Measurements from ENCODE around the gene NCKAP5L. TPM values are rescaled to one million over a fixed set of nuclear protein-coding genes. Genes with fewer than 3 reads are reported as not detected.
A peak's percentile ranks its signal among the peaks of the same experiment; 100 is the strongest.

Gene NCKAP5L
- total RNA-seq, 1 donor from 2014 or later, result 29.0 TPM

GRCh38 chr12:49766115-49766455 is 62.1 kb downstream of the NCKAP5L start:
- intact Hi-C loops (cut with DNase I), result no loop called here
- ATAC-seq (ENCODE audit: poor library complexity) (no peak), DNase-seq (no peak)

DNA sequence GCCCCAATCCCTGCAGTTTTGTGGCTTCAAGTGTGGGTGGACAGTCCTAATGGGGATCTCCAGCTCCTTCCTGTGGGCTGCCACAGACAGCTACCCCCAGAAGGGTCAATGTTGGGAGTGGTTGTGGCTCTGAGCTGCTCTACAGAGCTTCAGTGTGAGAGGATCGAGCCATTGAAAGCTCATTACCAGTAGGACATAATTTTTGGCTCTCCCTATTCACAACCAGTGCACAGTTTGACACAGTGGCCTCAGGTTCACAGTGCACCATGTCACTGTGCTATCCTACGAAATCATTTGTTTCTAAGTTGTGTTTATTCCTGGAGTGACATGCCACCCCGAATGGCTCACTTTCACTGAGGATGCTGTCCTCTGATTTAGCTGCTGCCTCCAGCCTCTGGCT is 64.1 kb downstream of the NCKAP5L start:
- DNase-seq (no peak), ATAC-seq (ENCODE audit: poor library complexity) (no peak)
- intact Hi-C loops (cut with DNase I), result no loop called here

DNA sequence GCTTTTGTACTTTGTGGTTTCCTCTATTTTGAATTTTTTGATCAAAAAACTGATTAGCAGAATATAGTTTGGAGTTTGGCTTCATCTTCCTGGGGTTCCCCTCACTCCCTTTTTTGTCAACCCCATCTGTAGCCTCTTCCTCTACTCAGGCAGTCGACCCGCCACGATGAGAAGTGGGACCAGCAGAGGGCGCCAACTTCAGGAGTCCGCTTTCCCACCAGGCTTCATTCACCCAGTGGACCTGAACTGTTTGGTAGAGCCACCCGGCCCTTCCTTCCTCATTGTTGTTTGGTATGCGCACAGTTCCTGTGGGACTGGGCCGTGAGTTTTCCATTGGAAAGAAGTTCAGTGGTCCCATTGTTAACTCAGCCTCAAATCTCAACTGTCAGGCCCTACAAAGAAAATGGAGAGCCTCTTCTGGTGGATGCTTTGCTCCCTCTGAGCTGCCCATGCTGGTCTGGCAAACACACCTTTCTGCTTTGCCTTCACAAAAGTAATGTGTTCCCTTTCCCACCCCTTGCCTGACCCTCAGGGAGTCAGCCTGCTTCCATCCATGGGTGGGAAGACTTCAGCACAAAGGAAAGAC is 65.1 kb downstream of the NCKAP5L start:
- DNase-seq (peak; percentile 87), ATAC-seq (ENCODE audit: poor library complexity) (peak; percentile 78)
- intact Hi-C loops (cut with DNase I), result no loop called here

- no peak for DNase-seq
- intact Hi-C loops (cut with DNase I), result no loop called here
- ATAC-seq (ENCODE audit: poor library complexity), result no peak
These were observed 65.8 kb downstream of the NCKAP5L start for GRCh38 chr12:49762468-49762847.

DNA sequence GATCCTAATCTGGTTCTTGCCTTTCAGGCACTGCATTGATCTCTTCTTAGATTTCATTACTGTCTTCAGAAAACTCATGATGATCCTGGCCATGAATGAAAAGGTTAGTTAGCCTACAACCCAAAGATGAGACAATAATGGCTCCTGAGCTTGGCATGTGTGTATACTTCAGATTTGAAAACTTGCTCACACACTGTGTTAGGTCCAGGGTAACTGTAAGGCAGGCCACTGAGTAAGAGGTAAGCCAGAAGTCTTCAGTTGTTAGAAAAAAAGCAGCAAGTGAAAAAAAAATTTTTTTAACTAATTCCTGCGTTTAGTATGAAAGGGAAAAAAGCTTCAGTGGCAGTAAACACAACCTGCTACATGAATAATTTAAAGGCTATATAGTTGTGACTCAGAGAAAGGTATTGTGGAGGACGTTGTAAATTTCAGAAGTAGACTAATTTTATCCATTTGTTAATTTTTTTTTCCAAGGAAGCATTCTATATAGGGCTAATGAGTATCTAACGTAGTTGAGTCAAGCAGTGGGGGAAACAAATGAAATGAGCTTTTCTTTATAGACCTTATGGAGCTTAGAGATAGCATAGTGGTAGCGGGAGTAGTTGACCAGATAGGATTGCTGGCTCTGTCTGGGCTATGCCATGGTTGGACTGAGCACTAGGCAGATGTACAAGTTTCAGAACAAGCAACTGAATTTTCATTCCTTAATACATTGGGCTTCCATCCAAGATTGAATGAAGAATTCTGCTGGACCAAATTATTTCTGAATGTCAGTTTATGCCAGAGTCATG is 66.3 kb downstream of the NCKAP5L start:
- no peak for ATAC-seq (ENCODE audit: poor library complexity)
- intact Hi-C loops (cut with DNase I), result no loop called here
- no peak for DNase-seq

DNA sequence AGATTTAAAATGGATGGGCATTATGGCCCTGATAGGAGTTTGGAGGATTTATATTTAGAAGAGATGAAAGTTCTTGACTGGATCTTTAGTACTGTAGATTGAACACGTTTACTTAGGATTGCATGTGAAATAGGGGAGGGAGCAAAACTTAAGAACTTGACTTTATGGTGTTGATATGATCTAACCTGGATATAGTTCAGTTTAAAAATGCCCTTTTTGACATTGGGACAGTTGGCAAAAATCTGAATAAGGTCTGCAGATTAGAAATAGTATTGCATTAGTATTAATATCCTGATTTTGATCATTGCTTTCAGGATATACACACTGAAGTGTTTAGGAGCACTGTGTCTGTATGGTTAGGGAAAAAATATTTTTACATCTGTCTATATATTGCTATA is 77.2 kb downstream of the NCKAP5L start:
- DNase-seq (no peak), ATAC-seq (ENCODE audit: poor library complexity) (no peak)
- intact Hi-C loops (cut with DNase I), result no loop called here

- intact Hi-C loops (cut with DNase I), result no loop called here
- ATAC-seq (ENCODE audit: poor library complexity) (peak; percentile 40), DNase-seq (no peak)
These were observed 77.9 kb downstream of the NCKAP5L start for GRCh38 chr12:49750027-49750995.

GRCh38 chr12:49748800-49749199 is 79.4 kb downstream of the NCKAP5L start:
- intact Hi-C loops (cut with DNase I), result no loop called here
- DNase-seq (no peak), ATAC-seq (ENCODE audit: poor library complexity) (peak; percentile 49)

DNA sequence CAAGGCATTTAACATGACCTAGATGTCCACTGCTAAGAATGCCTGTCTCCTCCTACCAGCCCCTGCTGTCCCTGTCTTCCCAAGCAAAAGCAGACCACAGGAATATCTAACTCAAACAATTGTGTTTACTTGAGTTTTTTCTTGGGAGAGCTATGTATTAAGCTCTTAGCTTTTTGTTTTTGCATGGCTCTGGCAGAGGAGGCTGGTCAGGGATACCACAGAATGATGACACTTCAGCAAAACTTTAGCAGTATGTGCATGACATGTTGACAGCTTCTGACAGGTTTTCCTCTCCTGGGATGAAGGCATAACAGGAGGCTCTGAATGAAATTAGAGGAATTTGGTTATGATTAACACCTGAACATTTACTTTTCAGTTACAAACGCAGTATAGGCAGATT is 79.9 kb downstream of the NCKAP5L start:
- ATAC-seq (ENCODE audit: poor library complexity), result peak; percentile 47
- intact Hi-C loops (cut with DNase I), result no loop called here
- no peak for DNase-seq

DNA sequence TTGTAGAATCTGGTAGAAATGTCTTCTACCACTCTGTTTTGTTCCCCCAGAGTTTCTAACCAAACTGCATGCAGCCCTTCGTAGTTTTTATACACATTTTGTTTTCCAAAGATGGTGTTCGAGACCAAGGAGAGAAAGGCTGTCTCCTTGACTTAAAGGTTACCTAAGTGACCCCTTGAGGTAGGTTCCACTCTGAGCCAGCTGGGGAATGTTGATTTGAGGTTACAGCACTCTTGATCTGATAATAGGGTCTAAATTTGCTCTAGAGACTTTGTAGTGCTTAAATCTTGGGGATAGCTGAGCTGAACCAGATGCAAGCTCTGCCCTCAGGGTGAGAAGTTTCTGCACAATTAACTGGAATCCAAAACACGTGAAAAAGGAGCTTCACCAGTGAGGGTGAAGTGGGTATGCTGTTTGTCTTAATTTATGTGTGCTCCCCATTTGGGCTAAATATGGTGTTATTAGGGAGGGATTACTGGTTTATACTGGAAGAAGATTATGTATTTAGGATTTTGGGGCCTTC is 83.8 kb downstream of the NCKAP5L start:
- DNase-seq (no peak), ATAC-seq (ENCODE audit: poor library complexity) (no peak)
- intact Hi-C loops (cut with DNase I), result no loop called here

DNA sequence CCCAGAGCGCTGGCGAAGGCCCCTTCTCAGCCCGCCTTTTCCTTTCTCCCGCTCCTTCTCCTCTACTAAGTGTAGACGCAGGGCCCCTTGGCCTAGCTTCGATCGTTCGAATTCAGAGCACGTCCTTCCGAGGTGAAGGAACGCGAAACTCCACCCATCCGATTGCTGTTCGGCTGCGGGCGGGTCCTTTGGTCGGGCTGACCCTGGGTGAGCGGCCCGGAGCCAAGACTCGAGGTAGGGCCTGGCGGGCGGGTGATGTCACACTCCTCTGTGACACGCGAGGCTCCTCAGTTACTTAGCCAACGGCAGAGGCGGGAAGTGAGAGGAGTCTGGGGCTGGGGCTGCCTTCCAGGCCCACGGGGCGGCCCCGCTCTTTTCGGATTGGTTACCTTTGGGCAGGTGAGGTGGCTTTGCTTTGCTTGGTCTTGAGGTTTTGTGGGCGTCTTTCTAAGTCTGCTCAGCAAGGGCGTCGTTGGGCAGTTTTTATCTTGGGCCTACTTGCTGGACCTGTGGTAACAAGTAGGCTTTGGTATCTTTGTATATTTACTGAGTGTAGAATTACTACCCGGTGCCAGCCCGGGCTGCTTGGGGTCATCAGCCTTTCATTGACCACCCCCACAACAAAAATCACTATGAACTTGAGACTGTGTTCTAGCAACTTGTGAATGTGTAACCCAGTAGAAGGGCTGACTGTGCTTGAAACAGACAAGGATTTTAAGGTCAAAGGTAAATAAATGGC is 86.2 kb downstream of the NCKAP5L start:
- intact Hi-C loops (cut with DNase I), result no loop called here
- ATAC-seq (ENCODE audit: poor library complexity) (peak; percentile 83), DNase-seq (peak; percentile 92)

Other genes with a start within 250 kb of the NCKAP5L start
- 0.46 TPM for gene FAM186B, start 222.8 kb downstream of the NCKAP5L start, total RNA-seq
- gene PRPF40B, start 204.9 kb downstream of the NCKAP5L start, total RNA-seq, result 19.1 TPM
- gene FMNL3, start 121.0 kb downstream of the NCKAP5L start, total RNA-seq, result 9.4 TPM
- gene TMBIM6, start 86.9 kb downstream of the NCKAP5L start, total RNA-seq, result 233 TPM
- gene BCDIN3D, start 14.7 kb upstream of the NCKAP5L start, total RNA-seq, result 2.4 TPM
- 10.6 TPM for gene FAIM2, start 75.5 kb upstream of the NCKAP5L start, total RNA-seq
- not detected for gene AQP2, start 122.3 kb upstream of the NCKAP5L start, total RNA-seq
- 0.38 TPM for gene AQP5, start 133.5 kb upstream of the NCKAP5L start, total RNA-seq
- not detected for gene AQP6, start 144.5 kb upstream of the NCKAP5L start, total RNA-seq
- 5.6 TPM for gene RACGAP1, start 197.1 kb upstream of the NCKAP5L start, total RNA-seq
- gene ASIC1, start 229.2 kb upstream of the NCKAP5L start, total RNA-seq, result 1.6 TPM

Data from Right ventricle myocardium superior (tissue), 1 donor.